Activated CD8-positive, alpha-beta T cell treated with anti-CD3 and anti-CD28 coated beads, Interleukin-2, amount 10 ng/mL, durations not matched to agents 7 days and 5 days (primary cell): Measurements from ENCODE around the gene TREH. TPM values are rescaled to one million over a fixed set of nuclear protein-coding genes. Genes with fewer than 3 reads are reported as not detected.
"Not testable (repeated sequence)": the region's sequence is repeated elsewhere in the genome, so short reads cannot be mapped to it uniquely, and the experiment has no call there.

ENCODE experiments used
- ATAC-seq: fragments of 150-1000 bp; cut with Tn5 transposase; one replicate; pipeline ENCODE4 v1.10.0; 2021; ENCODE audit warnings: moderate library complexity
- CTCF ChIA-PET: fragments of 350-600 bp; sonication (Branson Sonifier 250); formaldehyde crosslinking; loops from one replicate; lab custom pipeline; 2021; ENCODE audit warnings: antibody characterized with exemption; lab: Charles Lee
- POLR2A ChIA-PET: fragments of 350-600 bp; sonication (Branson Sonifier 250); formaldehyde crosslinking; loops from one replicate; lab custom pipeline; 2021; ENCODE audit warnings: antibody characterized with exemption; lab: Charles Lee
- DNase-seq: peaks from one replicate; pipeline ENCODE4 v3.0.0-alpha.2; 2020
- H3K27ac Mint-ChIP-seq: one replicate; pipeline ENCODE4 v1.8.0; 2021; ENCODE audit warnings: mild to moderate bottlenecking, mixed read lengths
- H3K27me3 Mint-ChIP-seq: one replicate; pipeline ENCODE4 v1.8.0; 2021; ENCODE audit warnings: low read depth, mixed read lengths
- H3K36me3 Mint-ChIP-seq: one replicate; pipeline ENCODE4 v1.8.0; 2021; ENCODE audit warnings: low read depth, mixed read lengths
- H3K4me1 Mint-ChIP-seq: one replicate; pipeline ENCODE4 v1.8.0; 2021; ENCODE audit warnings: low read depth, mixed read lengths
- H3K4me3 Mint-ChIP-seq: one replicate; pipeline ENCODE4 v1.8.0; 2021; ENCODE audit warnings: mild to moderate bottlenecking, mixed read lengths
- H3K9me3 Mint-ChIP-seq: one replicate; pipeline ENCODE4 v1.8.0; 2022; ENCODE audit warnings: mixed read lengths; ENCODE audit not compliant: insufficient read depth
- total RNA-seq, 2 experiments: library from RNA; stranded (reverse); gene quantifications; one replicate each; pipeline ENCODE4 v1.2.3, GENCODE V29; 2021

Gene TREH, protein sequence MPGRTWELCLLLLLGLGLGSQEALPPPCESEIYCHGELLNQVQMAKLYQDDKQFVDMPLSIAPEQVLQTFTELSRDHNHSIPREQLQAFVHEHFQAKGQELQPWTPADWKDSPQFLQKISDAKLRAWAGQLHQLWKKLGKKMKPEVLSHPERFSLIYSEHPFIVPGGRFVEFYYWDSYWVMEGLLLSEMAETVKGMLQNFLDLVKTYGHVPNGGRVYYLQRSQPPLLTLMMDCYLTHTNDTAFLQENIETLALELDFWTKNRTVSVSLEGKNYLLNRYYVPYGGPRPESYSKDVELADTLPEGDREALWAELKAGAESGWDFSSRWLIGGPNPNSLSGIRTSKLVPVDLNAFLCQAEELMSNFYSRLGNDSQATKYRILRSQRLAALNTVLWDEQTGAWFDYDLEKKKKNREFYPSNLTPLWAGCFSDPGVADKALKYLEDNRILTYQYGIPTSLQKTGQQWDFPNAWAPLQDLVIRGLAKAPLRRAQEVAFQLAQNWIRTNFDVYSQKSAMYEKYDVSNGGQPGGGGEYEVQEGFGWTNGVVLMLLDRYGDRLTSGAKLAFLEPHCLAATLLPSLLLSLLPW
- not detected for total RNA-seq

DNA sequence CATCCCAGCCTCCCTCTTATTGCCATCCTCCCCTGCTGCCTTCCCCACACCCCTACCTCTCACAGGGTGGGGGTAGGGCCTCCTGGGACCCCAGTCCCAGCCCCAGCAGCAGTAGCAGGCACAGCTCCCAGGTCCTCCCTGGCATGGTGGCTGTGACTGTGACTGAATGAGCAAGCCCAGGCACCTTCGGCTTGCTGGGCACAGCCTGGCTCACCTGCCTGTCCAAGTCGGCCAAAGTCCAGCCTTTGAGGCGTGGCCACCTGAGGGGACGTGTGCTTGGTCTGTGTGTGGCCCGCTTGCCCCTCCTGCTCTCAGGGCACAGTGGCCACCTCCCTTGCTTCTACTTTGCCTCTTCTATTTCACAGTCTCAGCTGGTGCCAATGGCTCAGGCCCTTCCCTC is at the start of gene TREH:
TSS of gene TREH (minus strand) at position 168 of the 400 bp plus-strand sequence. CDS start at position 145, 23 bp downstream.
- Mint-ChIP-seq H3K36me3 (no peaks in the 10 kb centered on the region), H3K27me3 (peaks cover 12% of the 10 kb centered on the region), H3K27ac (no peak within 1 kb of the TSS), H3K4me3 (no peak within 1 kb of the TSS), H3K9me3 (no peaks in the 10 kb centered on the region), H3K4me1 (no peaks in the 10 kb centered on the region)
- no peak for ATAC-seq
- CTCF ChIA-PET, result interaction anchor here (1.6 kb wide), 1 partner anchor 10 kb away, joined by 3 read pairs; no protein-coding TSS in a partner anchor
- no peak for DNase-seq
- POLR2A ChIA-PET, result no interaction called here

DNA sequence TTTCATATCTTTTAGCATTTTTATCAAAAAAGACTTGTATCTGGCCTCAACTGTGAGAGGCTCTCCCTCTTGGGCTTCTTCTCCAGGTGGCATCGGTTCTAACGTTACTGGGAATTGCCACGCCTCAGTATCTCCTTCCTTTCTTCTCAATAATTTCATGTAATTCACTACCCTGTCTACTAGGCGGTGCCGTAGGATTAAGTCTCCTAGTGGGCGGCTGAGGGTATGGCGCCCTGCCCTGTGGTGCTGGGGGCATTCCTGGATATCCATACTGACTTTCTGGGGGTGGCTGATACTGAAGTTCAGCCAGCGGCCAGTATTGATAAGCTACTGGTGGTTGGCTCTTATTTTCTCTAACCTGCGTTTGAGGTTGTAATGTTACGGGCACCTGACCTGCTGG is 48.7 kb upstream of the TREH start:
- H3K4me3 Mint-ChIP-seq, H3K9me3 Mint-ChIP-seq, CTCF ChIA-PET, H3K27ac Mint-ChIP-seq, POLR2A ChIA-PET, H3K36me3 Mint-ChIP-seq, ATAC-seq, H3K4me1 Mint-ChIP-seq, DNase-seq: not testable (repeated sequence)
- H3K27me3 Mint-ChIP-seq, result peaks cover 13% of the 10 kb centered on the region

DNA sequence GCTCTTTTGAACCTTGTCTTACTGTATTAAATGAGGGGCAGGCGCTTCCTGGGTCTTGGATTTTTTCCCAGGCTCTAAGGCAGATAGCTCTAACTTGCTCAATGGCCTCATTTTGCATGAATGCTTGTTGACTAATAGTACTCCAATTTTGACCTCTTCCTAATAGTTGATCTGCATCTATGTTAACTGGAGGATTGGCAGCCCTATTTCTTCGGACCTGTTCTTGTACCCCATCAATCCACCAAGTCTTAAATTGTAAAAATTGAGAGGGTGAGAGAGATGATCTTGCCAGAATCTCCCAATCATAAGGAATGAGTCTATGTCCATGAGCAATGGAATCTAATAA is 48.2 kb upstream of the TREH start:
- DNase-seq, H3K9me3 Mint-ChIP-seq, H3K36me3 Mint-ChIP-seq, CTCF ChIA-PET, POLR2A ChIA-PET, H3K27ac Mint-ChIP-seq, H3K4me1 Mint-ChIP-seq, ATAC-seq, H3K4me3 Mint-ChIP-seq: not testable (repeated sequence)
- peaks cover 13% of the 10 kb centered on the region for H3K27me3 Mint-ChIP-seq

DNA sequence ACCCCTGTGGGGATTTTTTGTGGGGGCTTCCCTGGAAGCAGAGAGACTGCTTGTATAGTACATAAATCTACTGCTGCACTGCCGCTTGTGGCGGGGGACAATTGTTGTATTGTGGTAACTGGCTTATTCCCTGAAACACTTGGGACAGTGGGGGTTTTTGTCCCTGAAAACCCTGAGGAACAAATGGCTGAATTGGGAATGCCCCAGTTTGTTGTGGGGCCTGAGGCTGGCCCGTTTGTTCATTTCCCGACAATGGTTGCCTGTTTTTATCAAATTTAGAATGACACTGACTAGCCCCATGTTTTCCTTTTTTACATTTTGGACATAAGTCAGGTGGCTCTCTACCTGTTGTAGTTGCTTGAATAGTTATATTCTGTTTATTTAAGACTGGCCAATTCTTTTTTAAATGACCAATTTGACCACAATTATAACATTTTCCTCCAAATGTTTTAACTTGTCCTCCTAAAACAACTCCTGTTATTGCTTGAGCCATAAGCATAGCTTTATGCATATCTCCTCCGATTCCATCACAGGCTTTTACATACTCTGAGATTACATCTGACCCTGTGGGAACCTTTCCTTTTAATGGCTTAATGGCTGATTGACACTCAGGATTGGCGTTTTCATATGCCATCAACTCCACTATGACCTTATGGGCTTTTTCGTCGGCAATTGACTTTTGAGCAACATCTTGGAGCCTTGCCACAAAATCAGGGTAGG is 47.7 kb upstream of the TREH start:
- H3K4me3 Mint-ChIP-seq, H3K9me3 Mint-ChIP-seq, ATAC-seq, DNase-seq, H3K36me3 Mint-ChIP-seq, H3K4me1 Mint-ChIP-seq, POLR2A ChIA-PET, CTCF ChIA-PET, H3K27ac Mint-ChIP-seq: not testable (repeated sequence)
- peaks cover 13% of the 10 kb centered on the region for H3K27me3 Mint-ChIP-seq

DNA sequence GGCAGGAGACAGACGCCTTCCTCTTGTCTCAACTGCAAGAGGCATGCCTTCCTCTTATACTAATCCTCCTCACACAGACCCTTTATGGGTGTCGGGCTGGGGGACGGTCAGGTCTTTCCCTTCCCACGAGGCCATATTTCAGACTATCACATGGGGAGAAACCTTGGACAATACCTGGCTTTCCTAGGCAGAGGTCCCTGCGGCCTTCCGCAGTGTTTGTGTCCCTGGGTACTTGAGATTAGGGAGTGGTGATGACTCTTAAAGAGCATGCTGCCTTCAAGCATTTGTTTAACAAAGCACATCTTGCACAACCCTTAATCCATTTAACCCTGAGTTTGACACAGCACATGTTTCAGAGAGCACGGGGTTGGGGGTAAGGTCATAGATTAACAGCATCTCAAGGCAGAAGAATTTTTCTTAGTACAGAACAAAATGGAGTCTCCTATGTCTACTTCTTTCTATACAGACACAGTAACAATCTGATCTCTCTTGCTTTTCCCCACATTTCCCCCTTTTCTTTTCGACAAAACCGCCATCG is 42.1 kb upstream of the TREH start:
- H3K9me3 Mint-ChIP-seq, DNase-seq, H3K4me1 Mint-ChIP-seq, H3K4me3 Mint-ChIP-seq, POLR2A ChIA-PET, ATAC-seq, CTCF ChIA-PET, H3K27ac Mint-ChIP-seq, H3K36me3 Mint-ChIP-seq: not testable (repeated sequence)
- peaks cover 11% of the 10 kb centered on the region for H3K27me3 Mint-ChIP-seq

DNA sequence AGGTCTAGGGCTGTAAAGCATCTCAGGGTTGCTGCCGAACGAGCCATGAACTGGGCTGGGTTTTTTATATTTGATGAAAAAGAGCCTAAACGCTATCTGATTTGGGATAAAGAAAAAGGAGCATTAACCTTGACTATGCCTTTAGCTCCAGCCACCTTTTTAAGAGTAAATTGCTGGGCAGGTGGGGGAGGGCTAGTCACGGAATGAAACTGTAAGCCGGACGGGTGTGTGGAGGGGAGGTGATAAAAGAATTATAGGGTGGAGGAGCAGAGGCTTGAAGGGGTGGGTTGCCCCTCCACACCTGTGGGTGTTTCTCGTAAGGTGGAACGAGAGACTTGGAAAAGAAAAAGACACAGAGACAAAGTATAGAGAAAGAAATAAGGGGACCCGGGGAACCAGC is 41.3 kb upstream of the TREH start:
- H3K27me3 Mint-ChIP-seq, H3K4me3 Mint-ChIP-seq, H3K4me1 Mint-ChIP-seq, CTCF ChIA-PET, POLR2A ChIA-PET, ATAC-seq, H3K27ac Mint-ChIP-seq, H3K9me3 Mint-ChIP-seq, H3K36me3 Mint-ChIP-seq, DNase-seq: not testable (repeated sequence)

DNA sequence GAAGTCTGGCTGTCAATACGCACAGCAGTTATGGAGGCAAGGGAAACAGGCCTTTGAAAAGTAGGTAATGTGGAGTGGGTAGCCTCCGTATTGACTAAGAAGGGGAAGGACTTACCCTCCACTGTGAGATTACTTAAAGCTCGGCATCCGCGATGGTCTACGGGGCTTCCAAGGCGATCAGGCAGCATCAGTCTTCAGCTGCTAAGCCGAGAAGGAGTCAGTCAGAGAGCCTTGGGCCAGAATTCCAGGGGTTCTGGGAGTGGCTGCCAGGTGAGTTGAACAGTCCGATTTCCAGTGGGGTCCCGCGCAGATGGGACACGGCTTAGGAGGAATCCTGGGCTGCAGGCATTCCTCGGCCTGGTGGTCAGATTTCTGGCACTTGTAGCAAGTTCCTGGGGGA is 40.6 kb upstream of the TREH start:
- H3K4me3 Mint-ChIP-seq, H3K9me3 Mint-ChIP-seq, H3K27me3 Mint-ChIP-seq, H3K27ac Mint-ChIP-seq, ATAC-seq, H3K36me3 Mint-ChIP-seq, CTCF ChIA-PET, H3K4me1 Mint-ChIP-seq, DNase-seq, POLR2A ChIA-PET: not testable (repeated sequence)

DNA sequence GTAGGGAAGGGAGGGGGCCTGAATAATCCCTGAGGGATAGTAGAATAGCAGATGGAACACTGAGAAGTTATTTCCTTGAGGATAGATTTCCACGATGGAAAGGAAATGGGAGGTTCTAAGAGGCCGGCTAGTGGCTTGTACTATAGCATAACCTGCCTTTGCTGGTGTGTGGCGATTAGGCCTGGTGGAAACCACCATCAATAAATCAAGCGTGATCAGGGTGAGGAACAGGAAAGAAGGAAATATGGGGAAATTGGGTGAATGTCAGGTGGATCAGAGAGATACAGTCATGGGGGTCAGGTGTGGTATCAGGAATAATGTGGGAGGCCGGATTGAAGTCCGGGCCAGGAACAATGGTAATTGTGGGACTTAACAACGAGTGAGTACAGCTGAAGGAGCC is 39.1 kb upstream of the TREH start:
- DNase-seq, H3K4me3 Mint-ChIP-seq, H3K4me1 Mint-ChIP-seq, H3K36me3 Mint-ChIP-seq, H3K27me3 Mint-ChIP-seq, CTCF ChIA-PET, ATAC-seq, POLR2A ChIA-PET, H3K9me3 Mint-ChIP-seq, H3K27ac Mint-ChIP-seq: not testable (repeated sequence)

DNA sequence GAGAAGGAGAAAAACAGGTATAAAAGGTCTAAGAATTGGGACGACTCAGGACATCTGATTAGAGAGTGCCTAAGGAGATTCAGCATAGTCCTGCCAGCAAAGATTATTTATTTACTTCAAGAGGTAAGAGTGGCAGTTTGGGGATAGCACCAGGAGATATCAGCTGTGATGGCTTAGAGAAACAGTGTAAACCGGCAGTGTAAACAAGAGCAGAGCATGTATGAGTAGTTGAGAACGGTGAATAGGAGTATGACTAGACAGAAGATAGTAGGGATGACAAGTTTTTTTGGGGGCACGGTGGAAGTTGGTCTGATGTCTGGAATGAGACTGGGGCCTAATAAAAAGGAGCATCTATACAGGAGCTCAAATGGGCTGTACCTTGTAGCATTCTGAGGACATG is 38.3 kb upstream of the TREH start:
- CTCF ChIA-PET, result not testable (repeated sequence)

DNA sequence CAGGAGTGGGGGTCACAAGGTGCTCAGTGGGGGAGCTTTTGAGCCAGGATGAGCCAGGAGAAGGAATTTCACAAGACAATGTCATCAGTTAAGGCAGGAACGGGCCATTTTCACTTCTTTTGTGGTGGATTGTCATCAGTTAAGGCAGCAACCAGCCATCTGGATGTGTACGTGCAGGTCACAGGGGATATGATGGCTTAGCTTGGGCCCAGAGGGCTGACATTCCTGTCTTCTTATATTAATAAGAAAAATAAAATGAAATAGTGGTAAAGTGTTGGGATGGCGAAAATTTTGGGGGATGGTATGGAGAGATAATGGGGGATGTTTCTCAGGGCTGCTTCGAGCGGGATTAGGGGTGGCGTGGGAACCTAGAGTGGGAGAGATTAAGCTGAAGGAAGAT is 37.8 kb upstream of the TREH start:
- ATAC-seq, CTCF ChIA-PET, H3K9me3 Mint-ChIP-seq, POLR2A ChIA-PET, H3K27ac Mint-ChIP-seq, H3K4me1 Mint-ChIP-seq, H3K36me3 Mint-ChIP-seq, H3K27me3 Mint-ChIP-seq, H3K4me3 Mint-ChIP-seq, DNase-seq: not testable (repeated sequence)

More for the DNA sequence above, 38.3 kb upstream of the TREH start:
- H3K27me3 Mint-ChIP-seq, H3K9me3 Mint-ChIP-seq, ATAC-seq, H3K4me3 Mint-ChIP-seq, H3K27ac Mint-ChIP-seq, H3K36me3 Mint-ChIP-seq, H3K4me1 Mint-ChIP-seq, POLR2A ChIA-PET, DNase-seq: not testable (repeated sequence)

DNA sequence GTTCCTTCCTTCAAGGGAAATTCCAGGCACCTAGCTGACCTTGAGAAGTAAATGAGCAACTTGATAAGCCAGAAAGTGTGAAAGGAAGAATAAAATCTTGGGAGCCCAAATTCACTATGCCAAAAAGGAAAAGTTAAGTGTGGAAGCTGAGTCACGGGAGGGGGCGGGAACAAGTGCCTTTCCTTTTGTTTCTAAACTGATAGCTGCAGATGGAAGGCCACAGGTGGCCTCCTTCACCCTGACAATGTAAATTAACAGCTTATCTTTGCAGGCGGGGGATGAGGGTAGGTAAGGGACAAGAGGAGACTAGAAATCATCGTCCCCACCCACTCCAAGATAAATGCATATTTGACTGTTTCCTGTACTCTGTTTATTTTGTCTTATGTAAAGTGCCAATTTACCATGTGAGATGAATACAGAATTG is 36.4 kb upstream of the TREH start:
- Mint-ChIP-seq H3K9me3 (no peaks in the 10 kb centered on the region), H3K27me3 (peaks cover 7% of the 10 kb centered on the region), H3K27ac (no peak overlapping the region), H3K4me1 (no peaks in the 10 kb centered on the region), H3K36me3 (no peaks in the 10 kb centered on the region), H3K4me3 (no peak overlapping the region)
- CTCF ChIA-PET, result interaction anchor here (1.0 to 1.1 kb wide), 2 partner anchors 16 to 26 kb away, joined by 3 read pairs; no protein-coding TSS in a partner anchor
- no peak for DNase-seq
- no peak for ATAC-seq
- POLR2A ChIA-PET, result no interaction called here
